Measurements from ENCODE around the gene RELT. TPM values are rescaled to one million over a fixed set of nuclear protein-coding genes. Genes with fewer than 3 reads are reported as not detected.

The RELT gene
- total RNA-seq, 1 experiment from 2014 or later, result 11.7 TPM

DNA sequence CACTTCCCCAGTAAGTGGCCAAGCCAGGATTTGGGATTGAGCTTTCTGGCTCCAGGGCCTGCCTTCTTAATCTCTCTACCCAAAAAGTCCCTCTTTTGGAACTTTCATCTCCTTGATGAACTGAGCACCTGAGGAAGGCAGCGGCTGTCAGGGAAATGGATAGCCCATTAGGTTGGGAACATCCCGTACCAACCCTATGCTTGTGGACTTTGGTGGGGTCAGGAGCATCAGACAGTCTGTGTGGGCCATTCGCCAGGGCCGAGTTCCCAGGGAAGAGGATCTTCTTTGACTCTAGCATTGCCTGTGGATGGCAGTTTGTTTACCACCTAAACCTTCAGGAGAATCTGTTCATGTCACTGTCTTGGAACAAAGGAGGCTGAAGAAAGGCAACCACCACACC is 37.9 kb upstream of the RELT start:
- TF ChIP-seq, protein P1, sequence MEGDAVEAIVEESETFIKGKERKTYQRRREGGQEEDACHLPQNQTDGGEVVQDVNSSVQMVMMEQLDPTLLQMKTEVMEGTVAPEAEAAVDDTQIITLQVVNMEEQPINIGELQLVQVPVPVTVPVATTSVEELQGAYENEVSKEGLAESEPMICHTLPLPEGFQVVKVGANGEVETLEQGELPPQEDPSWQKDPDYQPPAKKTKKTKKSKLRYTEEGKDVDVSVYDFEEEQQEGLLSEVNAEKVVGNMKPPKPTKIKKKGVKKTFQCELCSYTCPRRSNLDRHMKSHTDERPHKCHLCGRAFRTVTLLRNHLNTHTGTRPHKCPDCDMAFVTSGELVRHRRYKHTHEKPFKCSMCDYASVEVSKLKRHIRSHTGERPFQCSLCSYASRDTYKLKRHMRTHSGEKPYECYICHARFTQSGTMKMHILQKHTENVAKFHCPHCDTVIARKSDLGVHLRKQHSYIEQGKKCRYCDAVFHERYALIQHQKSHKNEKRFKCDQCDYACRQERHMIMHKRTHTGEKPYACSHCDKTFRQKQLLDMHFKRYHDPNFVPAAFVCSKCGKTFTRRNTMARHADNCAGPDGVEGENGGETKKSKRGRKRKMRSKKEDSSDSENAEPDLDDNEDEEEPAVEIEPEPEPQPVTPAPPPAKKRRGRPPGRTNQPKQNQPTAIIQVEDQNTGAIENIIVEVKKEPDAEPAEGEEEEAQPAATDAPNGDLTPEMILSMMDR (IDR thresholded peaks at IDR 0.05; ENCODE audit: insufficient read depth in 1 of 2, low read depth in 1 of 2, low read length in 1 of 2, severe bottlenecking in 1 of 2, unreplicated experiment in 1 of 2), result no peak
- BruUV-seq (replicated peaks), result no TSS peak
- no peak overlapping the region for H3K4me3 Mint-ChIP-seq (ENCODE audit: unreplicated experiment)
- peaks cover 41% of the 10 kb centered on the region for H3K36me3 Mint-ChIP-seq (ENCODE audit: insufficient read depth, unreplicated experiment)
- H3K9me3 Mint-ChIP-seq (ENCODE audit: unreplicated experiment), result no peaks in the 10 kb centered on the region
- no peak overlapping the region for H3K27ac Mint-ChIP-seq (ENCODE audit: unreplicated experiment)
- Histone ChIP-seq H3K36me3 (ENCODE audit: control insufficient read depth, insufficient read depth, low read length) (peaks cover 5% of the 10 kb centered on the region), H3K9me3 (no peaks in the 10 kb centered on the region), H3K27me3 (replicated peaks; ENCODE audit: control insufficient read depth, insufficient read depth, low read length) (no peaks in the 10 kb centered on the region), H3K4me1 (peaks cover 25% of the 10 kb centered on the region), H3K4me3 (ENCODE audit: low read depth, low read length) (no peak overlapping the region)
- intact Hi-C loops (cut with micrococcal nuclease; ENCODE audit: unreplicated experiment), result no loop called here
- ChIA-PET CTCF (interaction anchor here (3.9 to 7.0 kb wide), 2 partner anchors 12 to 31 kb away, joined by 52 to 285 read pairs; partner anchors contain the start of gene ARHGEF17), POLR2A (no interaction called here)
- H3K27me3 Mint-ChIP-seq (ENCODE audit: insufficient read depth, unreplicated experiment), result no peaks in the 10 kb centered on the region
- H3K4me1 Mint-ChIP-seq (ENCODE audit: low read depth, unreplicated experiment), result peaks cover 12% of the 10 kb centered on the region
- no peak for DNase-seq

DNA sequence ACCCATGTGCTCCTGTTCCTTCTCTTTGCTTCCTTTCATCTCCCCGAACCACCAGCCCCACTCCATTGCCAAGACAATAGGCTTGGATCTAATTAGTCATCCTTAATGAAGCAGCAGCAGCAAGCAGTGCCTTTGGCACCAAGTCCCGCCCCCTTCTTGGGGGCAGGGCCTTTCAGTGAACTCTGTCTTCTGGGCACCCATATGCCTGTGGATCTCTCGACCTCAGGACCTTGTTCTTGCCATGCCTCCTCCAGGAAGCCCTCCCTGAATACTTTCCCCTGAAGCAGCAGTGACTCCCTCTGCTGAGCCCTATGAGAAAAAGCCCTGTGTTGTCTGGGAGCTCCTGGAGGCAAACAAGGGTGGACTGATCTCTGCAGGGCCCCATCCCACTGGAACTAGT is 36.0 kb upstream of the RELT start:
- no peak overlapping the region for H3K4me3 Mint-ChIP-seq (ENCODE audit: unreplicated experiment)
- TF ChIP-seq, protein P1 (IDR thresholded peaks at IDR 0.05; ENCODE audit: insufficient read depth in 1 of 2, low read depth in 1 of 2, low read length in 1 of 2, severe bottlenecking in 1 of 2, unreplicated experiment in 1 of 2), result no peak
- H3K9me3 Mint-ChIP-seq (ENCODE audit: unreplicated experiment), result no peaks in the 10 kb centered on the region
- CTCF ChIA-PET, result interaction anchor here (1.2 to 3.2 kb wide), 2 partner anchors 11 to 20 kb away, joined by 3 to 18 read pairs; no protein-coding TSS in a partner anchor
- H3K9me3 ChIP-seq, result no peaks in the 10 kb centered on the region
- POLR2A ChIA-PET, result no interaction called here
- peaks cover 5% of the 10 kb centered on the region for H3K36me3 ChIP-seq (ENCODE audit: control insufficient read depth, insufficient read depth, low read length)
- H3K27me3 Mint-ChIP-seq (ENCODE audit: insufficient read depth, unreplicated experiment), result no peaks in the 10 kb centered on the region
- no peak overlapping the region for H3K27ac Mint-ChIP-seq (ENCODE audit: unreplicated experiment)
- H3K36me3 Mint-ChIP-seq (ENCODE audit: insufficient read depth, unreplicated experiment), result peaks cover 41% of the 10 kb centered on the region
- no peak overlapping the region for H3K4me3 ChIP-seq (ENCODE audit: low read depth, low read length)
- peaks cover 8% of the 10 kb centered on the region for H3K4me1 ChIP-seq
- intact Hi-C loops (cut with micrococcal nuclease; ENCODE audit: unreplicated experiment), result no loop called here
- DNase-seq, result no peak
- no peaks in the 10 kb centered on the region for H3K27me3 ChIP-seq (replicated peaks; ENCODE audit: control insufficient read depth, insufficient read depth, low read length)
- H3K4me1 Mint-ChIP-seq (ENCODE audit: low read depth, unreplicated experiment), result no peaks in the 10 kb centered on the region
- no TSS peak for BruUV-seq (replicated peaks)

DNA sequence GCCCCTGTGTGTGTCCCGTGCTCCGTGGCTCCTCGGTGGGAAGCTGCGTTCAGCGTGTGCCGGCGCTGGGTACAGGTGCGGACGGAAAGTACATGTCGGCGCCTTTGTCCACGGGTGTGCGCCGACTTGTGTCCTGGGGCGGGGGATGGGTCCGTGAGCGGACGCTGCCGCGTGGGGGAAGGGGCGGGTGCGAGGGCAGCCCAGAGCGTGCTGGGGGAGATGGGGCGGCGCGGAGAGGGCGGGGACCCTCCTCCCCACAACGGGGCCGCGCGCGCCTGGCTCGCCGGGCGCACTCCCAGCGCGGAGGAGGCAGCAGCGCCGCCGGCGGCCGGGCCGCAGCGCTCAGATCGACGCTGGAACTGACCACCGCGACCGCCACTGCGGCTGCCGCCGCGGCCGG is 33.6 kb upstream of the RELT start:
- POLR2A ChIA-PET, result no interaction called here
- peak overlapping the region; percentile 58 for H3K4me3 Mint-ChIP-seq (ENCODE audit: unreplicated experiment)
- no peaks in the 10 kb centered on the region for H3K27me3 ChIP-seq (replicated peaks; ENCODE audit: control insufficient read depth, insufficient read depth, low read length)
- no peaks in the 10 kb centered on the region for H3K4me1 Mint-ChIP-seq (ENCODE audit: low read depth, unreplicated experiment)
- no peaks in the 10 kb centered on the region for H3K27me3 Mint-ChIP-seq (ENCODE audit: insufficient read depth, unreplicated experiment)
- intact Hi-C loops (cut with micrococcal nuclease; ENCODE audit: unreplicated experiment), result no loop called here
- H3K9me3 ChIP-seq, result no peaks in the 10 kb centered on the region
- no peaks in the 10 kb centered on the region for H3K9me3 Mint-ChIP-seq (ENCODE audit: unreplicated experiment)
- H3K36me3 ChIP-seq (ENCODE audit: control insufficient read depth, insufficient read depth, low read length), result 0 out of 2 replicates have a peak, but pooled peaks cover 4% of the 10 kb centered on the region
- H3K27ac Mint-ChIP-seq (ENCODE audit: unreplicated experiment), result no peak overlapping the region
- peaks cover 29% of the 10 kb centered on the region for H3K36me3 Mint-ChIP-seq (ENCODE audit: insufficient read depth, unreplicated experiment)
- no peaks in the 10 kb centered on the region for H3K4me1 ChIP-seq
- H3K4me3 ChIP-seq (ENCODE audit: low read depth, low read length), result peak overlapping the region; percentile 31
- no peak for DNase-seq
- TF ChIP-seq, protein P1 (IDR thresholded peaks at IDR 0.05; ENCODE audit: insufficient read depth in 1 of 2, low read depth in 1 of 2, low read length in 1 of 2, severe bottlenecking in 1 of 2, unreplicated experiment in 1 of 2), result no peak
- CTCF ChIA-PET, result interaction anchor here (3.2 kb wide), 1 partner anchor 8 kb away, joined by 18 read pairs; no protein-coding TSS in a partner anchor
- no TSS peak for BruUV-seq (replicated peaks)
